Activated naive CD4-positive, alpha-beta T cell treated with Interleukin-2 at 50 U/mL for 16 hours (primary cell): ENCODE results near the gene MPI.
"Not testable (repeated sequence)": the region's sequence is repeated elsewhere in the genome, so short reads cannot be mapped to it uniquely, and the experiment has no call there.

ENCODE experiments used
- DNase-seq: peaks from one replicate; pipeline ENCODE4 v3.0.0-alpha.2; 2020

MPI gene

GRCh38 chr15:74865316-74865715, 24.5 kb upstream of the MPI start:
- DNase-seq, result no peak

- no peak for DNase-seq
Measured at GRCh38 chr15:74866090-74866489, 23.8 kb upstream of the MPI start.

DNA sequence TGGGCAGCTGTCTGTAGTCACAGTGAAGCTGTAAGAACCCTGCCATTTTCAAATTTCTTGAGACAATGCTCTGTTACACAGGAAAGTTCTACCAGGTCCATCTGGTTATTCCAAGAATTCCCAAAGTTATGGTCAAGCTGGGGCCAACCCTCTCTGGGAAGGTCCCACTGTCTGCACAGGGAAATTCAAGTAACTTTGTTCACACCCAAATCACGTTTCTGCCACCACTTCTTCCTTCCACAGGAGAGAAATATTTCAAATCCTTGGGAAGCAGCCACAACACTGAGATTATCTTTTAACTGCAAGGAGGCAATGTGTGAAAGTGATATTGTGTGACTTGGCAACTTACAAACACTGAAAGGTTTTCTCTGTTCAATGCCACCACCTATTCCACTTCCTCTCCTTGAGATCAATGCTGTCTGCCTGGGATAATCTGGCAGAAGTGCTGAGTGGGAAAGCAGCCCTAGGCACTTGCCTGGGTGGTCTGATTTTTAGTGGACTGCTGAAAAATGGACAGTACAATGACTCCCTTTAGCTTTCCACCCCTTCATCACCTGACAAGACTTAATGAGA, 22.3 kb upstream of the MPI start:
- no peak for DNase-seq

- no peak for DNase-seq
Measured at GRCh38 chr15:74868059-74868458, 21.8 kb upstream of the MPI start.

- DNase-seq, result no peak
Measured at GRCh38 chr15:74869372-74869725, 20.5 kb upstream of the MPI start.

GRCh38 chr15:74869726-74870407, 20.0 kb upstream of the MPI start:
- peak; percentile 25 for DNase-seq

DNA sequence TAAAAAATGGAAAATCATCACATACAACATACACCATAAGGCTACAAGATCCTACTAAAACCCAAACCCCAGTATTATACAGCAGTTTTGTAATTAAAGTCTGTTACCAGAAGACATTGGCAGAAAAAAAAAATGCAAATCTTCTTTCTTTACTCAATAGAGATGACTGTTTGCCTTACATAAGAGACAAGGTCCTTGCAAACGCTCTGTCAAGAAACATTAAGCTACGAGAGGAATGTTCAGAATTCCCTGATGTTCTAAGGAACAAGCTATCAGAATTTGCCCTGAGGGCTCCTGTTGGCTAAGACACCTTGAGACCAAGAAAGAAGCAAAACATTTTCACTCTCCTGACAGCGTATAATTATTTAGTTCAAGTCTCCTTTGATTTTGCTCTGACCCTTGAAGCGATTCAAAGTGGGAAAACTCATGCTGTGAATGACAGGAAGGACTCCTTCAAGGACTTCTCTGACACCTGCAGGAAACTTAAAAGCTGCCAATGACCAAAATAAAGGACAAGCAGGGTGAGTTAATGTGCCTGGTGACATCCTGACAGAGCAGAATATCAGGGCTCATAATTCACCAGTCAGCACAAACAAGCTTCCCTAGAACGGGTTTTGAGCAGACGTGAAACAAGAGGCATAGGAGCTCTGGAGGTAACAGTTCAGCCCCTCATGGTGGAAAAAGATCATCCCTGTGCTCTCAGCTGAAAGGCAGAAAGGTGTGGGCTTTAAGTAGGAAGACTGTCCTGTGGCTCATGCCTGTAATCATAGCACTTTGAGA, 19.2 kb upstream of the MPI start:
- no peak for DNase-seq

DNA sequence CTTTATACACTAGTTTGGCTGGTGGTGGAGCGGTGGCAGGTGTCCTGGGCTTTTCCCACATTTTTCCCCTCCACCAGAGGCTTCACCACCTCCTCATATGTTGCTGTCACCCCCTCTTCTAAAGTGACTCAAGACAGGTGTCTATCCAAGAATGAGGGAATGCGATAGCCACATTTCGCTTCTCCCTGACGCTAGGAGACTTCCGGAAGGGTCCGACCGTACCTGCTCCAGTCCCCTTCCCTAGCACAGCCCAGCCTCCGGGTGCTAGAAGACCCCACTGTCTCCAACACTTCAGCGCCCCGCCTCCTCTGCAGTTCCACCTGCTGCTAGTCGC, 17.2 kb upstream of the MPI start:
- no peak for DNase-seq

DNA sequence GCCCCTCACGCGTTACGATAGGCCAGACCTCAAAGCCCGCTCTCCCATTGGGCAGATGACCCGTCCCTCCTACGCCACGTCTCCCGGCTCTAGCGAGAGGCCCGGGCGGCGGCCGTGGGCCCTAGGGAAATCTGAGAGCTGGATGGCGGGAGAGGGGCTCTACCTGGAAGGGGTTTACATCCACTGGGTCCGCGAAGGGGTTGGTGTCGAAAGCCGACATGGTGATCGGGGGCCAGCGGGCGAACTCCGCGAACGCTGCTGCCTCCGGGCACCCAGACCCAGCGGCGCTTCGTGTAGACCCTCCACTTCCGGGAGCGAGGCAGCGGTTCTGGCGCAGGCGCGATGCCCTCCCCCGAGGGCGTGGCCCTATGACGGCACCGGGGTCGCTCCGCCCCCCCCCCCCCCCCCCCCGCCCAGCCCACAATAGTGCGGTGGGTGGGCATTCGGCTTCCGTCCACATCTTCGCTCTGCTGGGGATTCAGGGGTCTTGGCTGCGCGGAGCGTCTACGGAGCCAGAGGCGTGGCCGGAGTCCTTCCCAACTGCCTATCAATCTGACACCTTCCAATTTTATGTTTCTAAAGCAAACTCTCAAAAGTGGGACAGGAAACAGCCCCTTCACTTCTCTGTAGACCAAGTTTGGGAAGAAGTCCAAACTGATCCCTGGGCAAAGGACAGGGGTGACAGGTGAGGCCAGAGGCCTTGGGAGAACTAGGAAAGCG, 16.6 kb upstream of the MPI start, which contains the start of gene SCAMP2:
TSS of gene SCAMP2 (minus strand) at position 330 of the 720 bp plus-strand sequence. CDS start at position 220, 110 bp downstream.
- DNase-seq, result peak; percentile 91

DNA sequence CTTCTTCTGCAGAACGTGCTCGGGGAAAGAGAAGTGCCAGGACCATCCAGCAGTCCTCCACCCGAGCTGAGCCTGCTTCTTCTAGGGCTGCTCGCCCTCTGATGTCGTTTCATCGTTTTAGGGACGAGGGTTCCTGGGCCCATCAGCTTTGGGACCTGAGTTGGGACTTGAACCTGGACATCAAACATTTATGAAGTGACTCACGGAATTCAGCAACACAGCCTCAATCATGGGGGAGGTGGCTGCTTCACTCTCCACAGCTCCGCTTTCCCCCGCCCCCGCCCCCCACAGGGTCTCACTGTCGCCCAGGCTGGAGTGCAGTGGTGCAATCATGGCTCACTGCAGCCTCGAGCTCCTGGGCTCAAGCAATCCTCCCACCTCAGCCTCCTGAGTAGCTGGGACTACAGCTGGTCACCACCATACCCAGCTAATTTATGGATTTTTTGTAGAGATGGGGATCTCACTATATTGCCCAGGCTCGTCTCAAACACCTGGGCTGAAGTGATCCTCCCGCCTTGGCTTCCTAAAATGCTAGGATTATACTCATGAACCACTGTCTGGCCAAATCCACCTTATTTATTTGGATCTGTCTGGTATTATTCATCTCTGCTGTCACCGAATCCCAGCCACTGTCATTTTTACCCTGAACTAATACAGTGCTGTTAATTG, 16.0 kb upstream of the MPI start:
- peak; percentile 17 for DNase-seq

GRCh38 chr15:74878273-74878672, 11.6 kb upstream of the MPI start:
- no peak for DNase-seq

- no peak for DNase-seq
Measured at GRCh38 chr15:74882528-74882927, 7.3 kb upstream of the MPI start.

DNA sequence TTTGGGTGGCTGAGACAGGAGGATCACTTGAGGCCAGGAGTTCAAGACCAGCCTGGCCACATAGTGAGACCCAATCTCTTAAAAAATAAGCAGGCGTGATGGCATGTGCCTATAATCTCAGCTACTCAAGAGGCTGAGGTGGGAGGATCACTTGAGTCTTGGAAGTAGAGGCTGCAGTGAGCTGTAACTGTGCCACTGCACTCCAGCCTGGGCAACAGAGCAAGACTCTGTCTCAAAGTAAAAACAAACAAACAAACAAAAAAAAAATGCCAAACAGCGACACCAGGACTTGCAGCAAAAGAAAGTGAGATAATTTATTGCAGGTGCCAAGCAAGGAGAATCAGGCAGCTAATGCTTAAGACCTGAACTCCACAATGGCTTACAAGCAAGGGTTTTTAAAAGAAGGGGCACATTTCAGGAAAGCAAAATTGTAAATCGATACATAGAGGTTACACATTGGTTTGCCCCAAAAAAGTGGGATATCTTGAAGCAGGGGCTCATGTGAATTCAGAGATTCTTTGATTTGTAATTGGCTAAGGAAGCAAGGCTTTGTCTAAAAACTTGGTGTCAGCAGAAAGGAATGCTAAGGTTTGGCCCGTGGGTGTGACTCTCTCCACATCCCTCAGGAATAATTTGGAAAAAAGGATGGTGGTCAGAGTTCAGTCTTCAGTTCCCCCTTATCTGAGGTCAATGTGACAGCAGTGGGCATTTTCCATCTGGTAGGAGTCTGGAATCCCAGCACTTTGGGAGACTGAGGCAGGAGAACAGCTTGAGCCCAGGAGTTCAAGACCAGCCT, 5.2 kb upstream of the MPI start:
- no peak for DNase-seq

DNA sequence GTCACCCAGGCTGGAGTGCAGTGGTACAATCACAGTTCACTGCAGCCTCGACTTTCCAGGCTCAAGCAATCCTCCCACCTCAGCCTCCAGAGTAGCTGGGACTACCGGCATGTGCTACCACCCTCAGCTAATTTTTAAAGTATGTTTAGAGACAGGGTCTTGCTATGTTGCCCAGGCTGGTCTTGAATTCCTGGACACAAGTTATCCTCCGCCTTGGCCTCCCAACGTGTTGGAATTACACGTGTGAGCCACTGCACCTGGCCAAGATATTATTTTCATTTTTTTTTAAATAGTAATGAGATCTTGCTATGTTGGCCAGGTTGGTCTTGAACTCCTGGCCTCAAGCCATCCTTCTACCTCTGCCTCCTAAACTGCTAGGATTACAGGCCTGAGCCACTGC, 4.4 kb upstream of the MPI start:
- no peak for DNase-seq

- DNase-seq, result not testable (repeated sequence)
Measured at GRCh38 chr15:74887537-74888193, 2.2 kb upstream of the MPI start.

GRCh38 chr15:74888716-74889115, 1.1 kb upstream of the MPI start:
- DNase-seq, result no peak

GRCh38 chr15:74889390-74889882, 406 bp upstream of the MPI start:
- peak; percentile 18 for DNase-seq

DNA sequence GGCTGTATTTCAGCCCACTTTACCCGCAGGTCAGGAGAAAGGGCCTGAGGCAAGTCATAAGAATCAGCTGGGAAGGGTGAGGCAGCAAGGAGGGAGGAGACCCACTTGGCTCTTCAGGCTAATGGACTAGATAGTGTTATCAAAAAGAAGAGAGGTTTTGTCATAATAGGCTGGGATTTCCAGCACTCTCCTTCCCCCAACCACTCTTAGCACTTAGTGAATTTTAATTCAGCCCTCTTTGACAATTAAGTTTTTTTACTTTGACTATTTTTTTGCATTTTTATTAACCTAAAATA, 771 bp downstream of the MPI start:
- DNase-seq, result no peak

GRCh38 chr15:74891469-74891868, 1.6 kb downstream of the MPI start:
- DNase-seq, result no peak

DNA sequence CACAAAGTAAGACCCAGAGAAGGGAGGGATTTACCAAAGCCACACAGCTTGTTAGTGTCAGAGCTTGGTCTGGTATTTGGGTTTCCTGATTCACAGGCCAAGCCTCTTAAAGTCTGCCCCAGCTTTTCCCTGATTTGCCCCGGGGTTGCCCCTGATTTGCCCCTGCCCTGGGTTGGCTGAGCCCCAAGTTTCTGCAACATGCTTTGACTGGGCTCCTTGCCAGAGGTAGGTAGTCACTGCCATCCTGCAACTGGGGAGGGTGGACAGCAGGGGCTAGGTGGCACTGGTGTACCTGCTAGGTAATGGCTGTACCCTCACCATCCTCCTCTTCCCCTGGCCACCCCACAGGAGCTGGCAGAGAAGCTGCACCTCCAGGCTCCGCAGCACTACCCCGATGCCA, 2.5 kb downstream of the MPI start:
- DNase-seq, result no peak

DNA sequence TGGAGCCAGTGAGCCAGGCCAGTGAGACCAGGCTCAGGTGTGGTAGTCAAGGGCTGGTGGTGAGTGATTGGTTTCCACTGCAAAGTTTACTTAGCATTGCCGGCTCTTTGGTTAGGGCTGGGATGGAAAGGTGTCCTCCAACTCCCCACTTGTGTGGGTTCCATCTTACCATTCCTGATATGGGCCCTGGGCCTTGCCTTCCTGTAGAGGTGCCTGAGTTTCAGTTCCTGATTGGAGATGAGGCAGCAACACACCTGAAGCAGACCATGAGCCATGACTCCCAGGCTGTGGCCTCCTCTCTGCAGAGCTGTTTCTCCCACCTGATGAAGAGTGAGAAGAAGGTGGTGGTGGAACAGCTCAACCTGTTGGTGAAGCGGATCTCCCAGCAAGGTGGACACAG, 3.1 kb downstream of the MPI start:
- DNase-seq, result no peak

- peak; percentile 9 for DNase-seq
Measured at GRCh38 chr15:74893627-74894026, 3.8 kb downstream of the MPI start.
